MM.1S (cell line): Measurements from ENCODE around the gene CHST2.

Experiments
- EZH2 ChIP-seq: fragments of 300-600 bp; sonication (generic); optimal IDR thresholded peaks from 2 replicates; pipeline ENCODE3; 2017; ENCODE audit warnings: low read depth, mild to moderate bottlenecking, antibody characterized with exemption, low read length, mixed read lengths
- EZH2phosphoT487 ChIP-seq: fragments of 300-600 bp; sonication (generic); IDR thresholded peaks from 2 replicates; pipeline ENCODE4 v1.6.1; 2018; ENCODE audit warnings: antibody characterized with exemption, low read length
- TF ChIP-seq, protein P1 (sequence below): fragments of 300-600 bp; sonication (generic); IDR thresholded peaks from 2 replicates; pipeline ENCODE4 v1.5.1; 2016; ENCODE audit warnings: antibody characterized with exemption, low read length, mixed read lengths

DNA sequence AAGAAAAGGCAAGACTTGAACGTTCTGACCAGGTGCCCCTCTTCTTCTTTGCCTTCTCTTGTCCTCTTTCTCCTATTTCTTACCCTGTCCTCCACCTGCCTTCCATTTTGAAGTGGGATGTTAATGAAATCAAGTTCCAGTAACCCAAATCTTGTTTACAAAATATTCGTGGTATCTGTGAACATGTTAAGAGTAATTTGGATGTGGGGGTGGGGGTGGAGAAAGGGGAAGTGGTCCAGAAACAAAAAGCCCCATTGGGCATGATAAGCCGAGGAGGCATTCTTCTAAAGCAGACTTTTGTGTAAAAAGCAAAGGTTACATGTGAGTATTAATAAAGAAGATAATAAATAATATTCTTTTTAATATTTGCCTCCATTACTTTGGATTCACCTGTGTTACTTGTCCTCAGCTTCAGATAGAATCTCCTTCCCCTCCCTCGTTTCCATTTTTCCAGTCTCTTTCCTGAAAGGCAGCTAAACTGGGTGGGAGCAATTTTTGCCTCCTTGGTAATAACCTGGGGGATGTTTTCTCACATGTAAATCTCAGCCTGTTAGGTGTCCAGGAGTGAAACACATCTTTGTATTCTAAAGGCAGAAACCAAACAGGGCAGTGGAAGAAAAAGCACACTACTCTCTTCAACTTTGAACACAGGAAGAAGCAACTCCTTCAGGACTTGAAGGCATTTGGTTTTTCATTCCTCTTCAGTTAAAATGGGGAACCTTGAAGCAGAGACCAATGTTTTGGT lies 3.2 kb downstream of the CHST2 start:
- TF ChIP-seq, protein P1, sequence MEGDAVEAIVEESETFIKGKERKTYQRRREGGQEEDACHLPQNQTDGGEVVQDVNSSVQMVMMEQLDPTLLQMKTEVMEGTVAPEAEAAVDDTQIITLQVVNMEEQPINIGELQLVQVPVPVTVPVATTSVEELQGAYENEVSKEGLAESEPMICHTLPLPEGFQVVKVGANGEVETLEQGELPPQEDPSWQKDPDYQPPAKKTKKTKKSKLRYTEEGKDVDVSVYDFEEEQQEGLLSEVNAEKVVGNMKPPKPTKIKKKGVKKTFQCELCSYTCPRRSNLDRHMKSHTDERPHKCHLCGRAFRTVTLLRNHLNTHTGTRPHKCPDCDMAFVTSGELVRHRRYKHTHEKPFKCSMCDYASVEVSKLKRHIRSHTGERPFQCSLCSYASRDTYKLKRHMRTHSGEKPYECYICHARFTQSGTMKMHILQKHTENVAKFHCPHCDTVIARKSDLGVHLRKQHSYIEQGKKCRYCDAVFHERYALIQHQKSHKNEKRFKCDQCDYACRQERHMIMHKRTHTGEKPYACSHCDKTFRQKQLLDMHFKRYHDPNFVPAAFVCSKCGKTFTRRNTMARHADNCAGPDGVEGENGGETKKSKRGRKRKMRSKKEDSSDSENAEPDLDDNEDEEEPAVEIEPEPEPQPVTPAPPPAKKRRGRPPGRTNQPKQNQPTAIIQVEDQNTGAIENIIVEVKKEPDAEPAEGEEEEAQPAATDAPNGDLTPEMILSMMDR: no peak
- TF ChIP-seq EZH2phosphoT487 (no peak), EZH2 (no peak)
